Astrocyte (in vitro differentiated cells and primary cell): ENCODE data around the gene OR6Q1. TPM values are rescaled to one million over a fixed set of nuclear protein-coding genes. Genes with fewer than 3 reads are reported as not detected.
"Not testable (repeated sequence)": the region's sequence is repeated elsewhere in the genome, so short reads cannot be mapped to it uniquely, and the experiment has no call there.

Experiments
- DNase-seq: peaks from one replicate; pipeline ENCODE4 v3.0.0-alpha.2; 2010; ENCODE audit warnings: low read depth
- FAIRE-seq: peaks from 2 replicates; lab custom pipeline; 2011; peaks lifted over from hg19 to GRCh38; lab: Jason Lieb, UNC
- H2AFZ ChIP-seq: 2 replicates; pipeline ENCODE4 v1.6.0; 2012; ENCODE audit warnings: low read depth, low read length, inconsistent platforms
- H3K27ac ChIP-seq: 2 replicates; pipeline ENCODE4 v1.5.1; 2011; ENCODE audit warnings: low read depth, low read length, inconsistent platforms
- H3K27me3 ChIP-seq: 2 replicates; pipeline ENCODE4 v1.6.0; 2011; ENCODE audit warnings: low read length, inconsistent platforms; ENCODE audit not compliant: insufficient read depth
- H3K36me3 ChIP-seq: 2 replicates; pipeline ENCODE4 v1.5.1; 2011; ENCODE audit warnings: low read length, inconsistent platforms; ENCODE audit not compliant: insufficient read depth
- H3K4me1 ChIP-seq: 2 replicates; pipeline ENCODE4 v1.5.1; 2011; ENCODE audit warnings: low read length, inconsistent platforms; ENCODE audit not compliant: insufficient read depth
- H3K4me2 ChIP-seq: 2 replicates; pipeline ENCODE4 v1.6.0; 2012; ENCODE audit warnings: low read length, inconsistent platforms
- H3K4me3 ChIP-seq: 2 replicates; pipeline ENCODE4 v1.5.1; 2011; ENCODE audit warnings: low read depth, mild to moderate bottlenecking, low read length, inconsistent platforms; ENCODE audit not compliant: insufficient read depth
- H3K79me2 ChIP-seq: 2 replicates; pipeline ENCODE4 v1.6.0; 2012; ENCODE audit warnings: mild to moderate bottlenecking, low read length, inconsistent platforms; ENCODE audit not compliant: insufficient read depth
- H3K9ac ChIP-seq: 2 replicates; pipeline ENCODE4 v1.6.0; 2012; ENCODE audit warnings: mild to moderate bottlenecking, low read length, inconsistent platforms
- H3K9me3 ChIP-seq: 2 replicates; pipeline ENCODE4 v1.5.1; 2012; ENCODE audit warnings: low read depth, mild to moderate bottlenecking, low read length, inconsistent platforms; ENCODE audit not compliant: insufficient read depth
- H4K20me1 ChIP-seq: 2 replicates; pipeline ENCODE4 v1.6.0; 2012; ENCODE audit warnings: low read length, inconsistent platforms; ENCODE audit not compliant: insufficient read depth
- H3K27ac Mint-ChIP-seq: one replicate; pipeline ENCODE4 v1.8.0; 2021; ENCODE audit warnings: mild to moderate bottlenecking, mixed read lengths; ENCODE audit not compliant: unreplicated experiment
- H3K27me3 Mint-ChIP-seq: one replicate; pipeline ENCODE4 v1.8.0; 2021; ENCODE audit warnings: low read depth, mixed read lengths; ENCODE audit not compliant: unreplicated experiment
- H3K36me3 Mint-ChIP-seq: one replicate; pipeline ENCODE4 v1.8.0; 2021; ENCODE audit warnings: low read depth, mixed read lengths; ENCODE audit not compliant: unreplicated experiment
- H3K4me1 Mint-ChIP-seq: one replicate; pipeline ENCODE4 v1.8.0; 2021; ENCODE audit warnings: low read depth, mixed read lengths; ENCODE audit not compliant: unreplicated experiment
- H3K4me3 Mint-ChIP-seq: one replicate; pipeline ENCODE4 v1.8.0; 2021; ENCODE audit warnings: mild to moderate bottlenecking, moderate library complexity, mixed read lengths; ENCODE audit not compliant: unreplicated experiment
- H3K9me3 Mint-ChIP-seq: one replicate; pipeline ENCODE4 v1.8.0; 2021; ENCODE audit warnings: mild to moderate bottlenecking, mixed read lengths; ENCODE audit not compliant: unreplicated experiment
- CTCF ChIP-seq: IDR thresholded peaks from 2 replicates; pipeline ENCODE4 v1.5.1; 2011; ENCODE audit warnings: low read depth, mild to moderate bottlenecking, inconsistent platforms, low read length, moderate library complexity; ENCODE audit not compliant: insufficient read depth
- EZH2 ChIP-seq: IDR thresholded peaks from 2 replicates; pipeline ENCODE4 v1.6.1; 2012; ENCODE audit warnings: mild to moderate bottlenecking, low read length, inconsistent platforms; ENCODE audit not compliant: insufficient read depth
- total RNA-seq: library from RNA; stranded (reverse); gene quantifications from 2 replicates; pipeline ENCODE4 v1.2.1, GENCODE V29; 2021

OR6Q1 gene
- total RNA-seq, 1 donor from 2014 or later, result not detected

GRCh38 chr11:57983191-57983590 lies 47.6 kb upstream of the OR6Q1 start:
- TF ChIP-seq CTCF (no peak), EZH2 (no peak)
- no peak for FAIRE-seq

GRCh38 chr11:57999523-57999922 lies 31.2 kb upstream of the OR6Q1 start:
- H3K36me3 Mint-ChIP-seq, H3K27me3 Mint-ChIP-seq, H3K4me2 ChIP-seq, H3K9ac ChIP-seq, H3K4me1 ChIP-seq, H4K20me1 ChIP-seq, FAIRE-seq, H3K4me3 Mint-ChIP-seq, H3K27ac Mint-ChIP-seq, H3K4me1 Mint-ChIP-seq, DNase-seq, H3K27me3 ChIP-seq, H3K27ac ChIP-seq, H3K36me3 ChIP-seq, H3K9me3 ChIP-seq, H3K4me3 ChIP-seq, H2AFZ ChIP-seq, H3K9me3 Mint-ChIP-seq, H3K79me2 ChIP-seq: not testable (repeated sequence)

More at GRCh38 chr11:57983191-57983590, 47.6 kb upstream of the OR6Q1 start:
- Mint-ChIP-seq H3K27me3 (no peaks in the 10 kb centered on the region), H3K4me3 (no peak overlapping the region), H3K9me3 (peaks cover 1% of the 10 kb centered on the region), H3K36me3 (no peaks in the 10 kb centered on the region), H3K4me1 (peaks cover 3% of the 10 kb centered on the region), H3K27ac (no peak overlapping the region)
- no peaks in the 10 kb centered on the region for H3K79me2 ChIP-seq
- no peaks in the 10 kb centered on the region for H3K4me1 ChIP-seq
- no peaks in the 10 kb centered on the region for H4K20me1 ChIP-seq
- H3K9ac ChIP-seq, result no peak overlapping the region
- DNase-seq, result no peak
- no peaks in the 10 kb centered on the region for H3K9me3 ChIP-seq
- H3K4me2 ChIP-seq, result no peak overlapping the region
- H3K4me3 ChIP-seq, result no peak overlapping the region
- H3K27me3 ChIP-seq, result no peaks in the 10 kb centered on the region
- H3K27ac ChIP-seq, result no peak overlapping the region
- no peaks in the 10 kb centered on the region for H3K36me3 ChIP-seq
- no peak overlapping the region for H2AFZ ChIP-seq

GRCh38 chr11:58000021-58000420 lies 30.7 kb upstream of the OR6Q1 start:
- not testable (repeated sequence) for H3K79me2 ChIP-seq, H4K20me1 ChIP-seq, H3K27me3 ChIP-seq, H3K9me3 ChIP-seq, DNase-seq, H3K27ac Mint-ChIP-seq, H3K4me3 Mint-ChIP-seq, H3K27ac ChIP-seq, H3K4me1 ChIP-seq, H3K36me3 ChIP-seq, H3K9ac ChIP-seq, H3K27me3 Mint-ChIP-seq, H3K9me3 Mint-ChIP-seq, FAIRE-seq, H3K4me2 ChIP-seq, H3K36me3 Mint-ChIP-seq, H2AFZ ChIP-seq, H3K4me1 Mint-ChIP-seq, H3K4me3 ChIP-seq

- H3K9me3 Mint-ChIP-seq, result no peaks in the 10 kb centered on the region
These were observed 30.1 kb upstream of the OR6Q1 start for GRCh38 chr11:58000699-58001098.

More at GRCh38 chr11:58000699-58001098, 30.1 kb upstream of the OR6Q1 start:
- no peak for TF ChIP-seq EZH2
- no peak for TF ChIP-seq CTCF
- no peak for DNase-seq
- Histone ChIP-seq H3K27ac (no peak overlapping the region), H3K9me3 (no peaks in the 10 kb centered on the region), H3K79me2 (no peaks in the 10 kb centered on the region), H3K27me3 (no peaks in the 10 kb centered on the region), H3K36me3 (no peaks in the 10 kb centered on the region), H3K4me1 (no peaks in the 10 kb centered on the region), H2AFZ (no peak overlapping the region), H3K4me3 (no peak overlapping the region), H3K4me2 (no peak overlapping the region), H3K9ac (no peak overlapping the region), H4K20me1 (no peaks in the 10 kb centered on the region)
- Mint-ChIP-seq H3K27me3 (no peaks in the 10 kb centered on the region), H3K36me3 (no peaks in the 10 kb centered on the region), H3K4me1 (peaks cover 5% of the 10 kb centered on the region), H3K4me3 (no peak overlapping the region), H3K27ac (no peak overlapping the region)
- no peak for FAIRE-seq
